ENCODE data around the gene ARID1B. TPM values are rescaled to one million over a fixed set of nuclear protein-coding genes. Genes with fewer than 3 reads are reported as not detected.

Gene ARID1B
- total and polyA plus RNA-seq, 2 donors (not counting 1 experiment from before 2014, with no cell fraction given), result 47.2 to 280 TPM

GRCh38 chr6:157259443-157259842, 482.3 kb downstream of the ARID1B start:
- Histone ChIP-seq H3K79me2 (ENCODE audit: control insufficient read depth, insufficient read depth, low read length) (no peaks in the 10 kb centered on the region), H3K4me2 (replicated peaks; ENCODE audit: low read depth, low read length, poor library complexity, severe bottlenecking) (no peak overlapping the region), H3K27ac (ENCODE audit: low read length in 2 of 2) (no peak overlapping the region), H3K4me3 (ENCODE audit: control extremely low read depth in 1 of 5, extremely low read depth in 1 of 5, insufficient read depth in 1 of 5, low read depth in 2 of 5, low read length in 4 of 5) (no peak overlapping the region), H3K36me3 (replicated peaks in 1 of 2; ENCODE audit: control extremely low read depth in 1 of 2, control insufficient read depth in 1 of 2, extremely low read depth in 1 of 2, insufficient read depth in 2 of 2, low read length in 1 of 2) (no peaks in the 10 kb centered on the region), H3K4me1 (ENCODE audit: control insufficient read depth in 2 of 2, insufficient read depth in 2 of 2, low read length in 2 of 2) (no peaks in the 10 kb centered on the region), H2AFZ (ENCODE audit: insufficient read depth, low read depth, low read length, poor library complexity, severe bottlenecking) (no peak overlapping the region), H3K27me3 (replicated peaks in 1 of 4; ENCODE audit: control extremely low read depth in 1 of 4, control insufficient read depth in 3 of 4, insufficient read depth in 4 of 4, low read length in 3 of 4) (no peaks in the 10 kb centered on the region), H3K9me3 (ENCODE audit: control extremely low read depth in 1 of 3, control insufficient read depth in 2 of 3, insufficient read depth in 1 of 3, low read length in 2 of 3) (no peaks in the 10 kb centered on the region), H4K20me1 (ENCODE audit: control insufficient read depth, insufficient read depth, low read length, poor library complexity, severe bottlenecking) (no peaks in the 10 kb centered on the region), H3K9ac (ENCODE audit: low read length) (no peak overlapping the region)
- H3K27ac Mint-ChIP-seq, result no peak overlapping the region
- DNase-seq (no peak), ATAC-seq (ENCODE audit: low read depth) (no peak)
- H3K9me3 Mint-ChIP-seq (ENCODE audit: insufficient read depth), result no peaks in the 10 kb centered on the region
- ChIA-PET CTCF (no interaction called here), POLR2A (no interaction called here)
- H3K4me3 Mint-ChIP-seq, result no peak overlapping the region
- TF ChIP-seq EZH2 (IDR thresholded peaks at IDR 0.05; ENCODE audit: borderline replicate concordance, insufficient read depth, low read depth, low read length, poor library complexity, severe bottlenecking) (no peak), CTCF (IDR thresholded peaks at IDR 0.05) (no peak)
- peaks cover 12% of the 10 kb centered on the region for H3K27me3 Mint-ChIP-seq
- 92% methylated on average over 8 of the region's 9 CpGs for WGBS (ENCODE audit: insufficient coverage)
- no peaks in the 10 kb centered on the region for H3K4me1 Mint-ChIP-seq
- intact Hi-C loops (cut with micrococcal nuclease), result no loop called here

Small RNAs within 50 kb of the gene (small RNA-seq; reads per million reads assigned to genes)
- gene AL355297.2 (ENCODE audit: insufficient read length, low read depth, low replicate concordance) (not detected), gene MIR4466 (ENCODE audit: insufficient read length, low read depth, low replicate concordance) (not detected)
